Right lobe of liver (tissue), 6 donors: ENCODE measurements around the gene UBR7. TPM values are rescaled to one million over a fixed set of nuclear protein-coding genes. Genes with fewer than 3 reads are reported as not detected.
A peak's percentile ranks its signal among the peaks of the same experiment; 100 is the strongest.

Experiments used
- ATAC-seq, 4 donors: fragments of 200-7000 bp; cut with Tn5 transposase; one replicate each; pipeline ENCODE4 v1.9.1; 2020; ENCODE audit warnings: mild to moderate bottlenecking in 4 of 4, moderate library complexity in 4 of 4
- DNase-seq, 3 donors: peaks; one replicate each; pipeline ENCODE4 v3.0.0-alpha.2; 2020
- H3K27ac ChIP-seq, 3 donors: fragments of 200-600 bp; one replicate each; pipeline ENCODE4 v1.8.0; 2022
- H3K27me3 ChIP-seq, 2 donors: fragments of 200-600 bp; one replicate each; pipeline ENCODE4 v1.8.0; 2022
- H3K36me3 ChIP-seq, 4 donors: fragments of 200-600 bp; sonication (generic) in 1 of 4; one replicate each; pipeline versions ENCODE4 v1.5.1 to v1.8.0; 2017 to 2022; ENCODE audit warnings: control low read depth in 1 of 4
- H3K4me1 ChIP-seq, 4 donors: fragments of 200-600 bp; sonication (generic) in 1 of 4; one replicate each; pipeline versions ENCODE4 v1.5.1 to v1.8.0; 2017 to 2022; ENCODE audit warnings: control low read depth in 1 of 4
- H3K4me3 ChIP-seq, 3 donors: fragments of 200-600 bp; one replicate each; pipeline ENCODE4 v1.8.0; 2022
- H3K9me3 ChIP-seq, 4 donors: fragments of 200-600 bp; sonication (generic) in 1 of 4; one replicate each; pipeline versions ENCODE4 v1.5.1 to v1.8.0; 2017 to 2022; ENCODE audit warnings: control low read depth in 1 of 4
- POLR2A ChIP-seq: fragments of 450-650 bp; IDR thresholded peaks from one replicate; pipeline ENCODE4 v1.6.1; 2017; ENCODE audit warnings: antibody characterized with exemption, mild to moderate bottlenecking
- WGBS: methylation state at CpG from one replicate; pipeline ENCODE4 v1.1.6; 2018; ENCODE audit warnings: low coverage, low lambda C conversion rate; ENCODE audit not compliant: insufficient coverage; ENCODE audit errors: missing lambda C conversion rate; 5-methylcytosine and 5-hydroxymethylcytosine counted together
- intact Hi-C, 2 donors: fragments of 100-400 bp; cut with DNase I; formaldehyde crosslinking; loops; one replicate each; pipeline versions ENCODE4 v1.11.2 to v1.14.1; 2022
- total RNA-seq, 6 experiments: library from RNA; depleted of rRNA in 2 of 6; stranded (reverse); fragments of >200 nt in 2 of 6; fragmentation: NEBNext Ultra II Directional in 3 of 6; extraction: Animal tissue kit (Norgen Biotek cat#: 25700) in 3 of 6; gene quantifications; one replicate each; pipeline versions ENCODE4 v1.1.0 to v1.2.4, GENCODE V29; 2016 to 2023
- TF ChIP-seq, protein P1 (sequence below), 4 donors: fragments of 200-600 bp in 3 of 4; fragments of 450-650 bp in 1 of 4; IDR thresholded peaks; one replicate each; pipeline versions ENCODE4 v1.5.1 to v1.8.0; 2016 to 2022; ENCODE audit warnings: antibody characterized with exemption in 4 of 4, mild to moderate bottlenecking in 2 of 4
- donor health status: DM: no; HTN: yes; CAD: no.
- donor health status: DM: no; HTN: no; CAD: no.
- donor health status: DM: no; HTN: no; CAD: no.
- donor health status: DM: no; HTN: yes; CAD: no.
- donor health status: DM: no; HTN: yes; CAD: no.

Gene UBR7
- total RNA-seq, 6 experiments from 2014 or later, result 7.1 to 16.6 (median 8.4) TPM

DNA sequence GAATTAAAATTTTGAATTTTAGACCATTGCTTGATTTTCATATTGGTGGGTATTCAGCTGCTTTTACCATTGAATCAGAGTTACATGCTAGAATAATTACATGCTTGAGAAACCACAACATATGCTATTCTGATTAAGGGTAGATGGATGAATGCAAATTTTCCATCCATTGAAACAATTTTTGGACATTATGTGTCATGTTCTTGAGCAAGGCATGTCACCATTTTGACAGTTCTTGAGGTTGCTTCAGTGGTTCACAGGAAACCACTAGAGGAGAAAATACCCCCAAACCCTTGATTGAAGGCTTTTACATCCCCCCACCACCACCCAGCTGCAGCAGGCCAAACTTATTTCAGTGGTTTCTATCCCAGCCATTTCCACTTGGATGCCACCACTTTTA lies 13.5 kb downstream of the UBR7 start:
- H3K27me3 ChIP-seq, result no peaks in the 10 kb centered on the region
- DNase-seq (no peak), ATAC-seq (no peak)
- no peak overlapping the region for H3K4me3 ChIP-seq
- TF ChIP-seq POLR2A, result no peak
- TF ChIP-seq, protein P1, sequence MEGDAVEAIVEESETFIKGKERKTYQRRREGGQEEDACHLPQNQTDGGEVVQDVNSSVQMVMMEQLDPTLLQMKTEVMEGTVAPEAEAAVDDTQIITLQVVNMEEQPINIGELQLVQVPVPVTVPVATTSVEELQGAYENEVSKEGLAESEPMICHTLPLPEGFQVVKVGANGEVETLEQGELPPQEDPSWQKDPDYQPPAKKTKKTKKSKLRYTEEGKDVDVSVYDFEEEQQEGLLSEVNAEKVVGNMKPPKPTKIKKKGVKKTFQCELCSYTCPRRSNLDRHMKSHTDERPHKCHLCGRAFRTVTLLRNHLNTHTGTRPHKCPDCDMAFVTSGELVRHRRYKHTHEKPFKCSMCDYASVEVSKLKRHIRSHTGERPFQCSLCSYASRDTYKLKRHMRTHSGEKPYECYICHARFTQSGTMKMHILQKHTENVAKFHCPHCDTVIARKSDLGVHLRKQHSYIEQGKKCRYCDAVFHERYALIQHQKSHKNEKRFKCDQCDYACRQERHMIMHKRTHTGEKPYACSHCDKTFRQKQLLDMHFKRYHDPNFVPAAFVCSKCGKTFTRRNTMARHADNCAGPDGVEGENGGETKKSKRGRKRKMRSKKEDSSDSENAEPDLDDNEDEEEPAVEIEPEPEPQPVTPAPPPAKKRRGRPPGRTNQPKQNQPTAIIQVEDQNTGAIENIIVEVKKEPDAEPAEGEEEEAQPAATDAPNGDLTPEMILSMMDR (IDR thresholded peaks at IDR 0.05), result no peak
- intact Hi-C loops, result no loop called here
- no peaks in the 10 kb centered on the region for H3K4me1 ChIP-seq
- H3K9me3 ChIP-seq, result no peaks in the 10 kb centered on the region
- peaks cover 0 to 45% (median 18%) of the 10 kb centered on the region in 4 donors for H3K36me3 ChIP-seq
- no peak overlapping the region for H3K27ac ChIP-seq

DNA sequence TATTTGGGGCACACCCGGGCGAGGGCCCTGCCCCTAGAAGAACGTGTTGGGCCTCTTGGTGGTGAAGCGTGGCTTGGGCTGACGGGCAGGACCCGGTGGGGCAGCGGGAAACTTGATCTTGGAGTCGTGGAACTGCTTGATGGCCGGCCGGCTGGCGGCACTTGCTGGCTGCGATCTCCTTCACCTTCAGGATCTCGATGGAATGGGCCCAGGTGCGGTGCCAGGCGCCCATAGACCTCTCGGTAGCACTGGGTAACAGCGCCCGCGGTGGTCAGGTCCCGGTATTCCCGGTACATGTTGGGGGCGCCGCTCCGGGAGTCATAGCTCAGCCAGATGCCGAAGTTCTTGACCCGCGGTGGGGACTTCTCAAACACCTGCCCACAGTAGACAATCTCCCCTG lies 16.5 kb downstream of the UBR7 start:
- no peak overlapping the region for H3K4me3 ChIP-seq
- H3K4me1 ChIP-seq, result no peaks in the 10 kb centered on the region
- H3K36me3 ChIP-seq, result peaks cover 0 to 48% (median 18%) of the 10 kb centered on the region in 4 donors
- H3K27me3 ChIP-seq, result no peaks in the 10 kb centered on the region
- no peak for DNase-seq
- no peak for ATAC-seq
- no peak overlapping the region for H3K27ac ChIP-seq
- no peak for TF ChIP-seq POLR2A
- TF ChIP-seq, protein P1 (IDR thresholded peaks at IDR 0.05), result no peak
- no peaks in the 10 kb centered on the region for H3K9me3 ChIP-seq
- WGBS, result 95% methylated on average over 13 of the region's 27 CpGs
- intact Hi-C loops, result no loop called here

DNA sequence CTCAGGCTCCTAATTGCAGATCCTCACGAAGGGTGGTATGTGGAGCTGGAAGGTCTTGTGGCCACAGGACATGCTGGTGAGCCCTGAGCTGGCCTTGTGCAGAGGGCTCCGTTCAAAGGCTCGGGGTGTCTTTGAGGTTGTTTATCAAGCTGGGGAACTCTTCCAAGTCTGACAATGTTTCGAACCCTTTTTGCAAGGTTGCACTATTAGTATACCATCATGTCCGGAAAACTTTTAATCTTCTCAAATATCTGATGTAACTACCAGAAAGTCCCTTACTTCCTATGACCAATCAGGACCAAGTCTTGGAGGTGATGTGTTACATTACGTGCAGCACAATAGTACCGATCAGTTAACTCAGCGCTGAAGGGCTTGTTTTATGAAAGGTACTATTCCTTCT lies 21.5 kb downstream of the UBR7 start:
- TF ChIP-seq POLR2A, result no peak
- TF ChIP-seq, protein P1 (IDR thresholded peaks at IDR 0.05), result no peak
- Histone ChIP-seq H3K4me1 (no peaks in the 10 kb centered on the region), H3K4me3 (no peak overlapping the region), H3K27me3 (no peaks in the 10 kb centered on the region), H3K36me3 (peaks cover 0 to 26% (median 9%) of the 10 kb centered on the region in 4 donors), H3K9me3 (no peaks in the 10 kb centered on the region), H3K27ac (no peak overlapping the region)
- ATAC-seq (no peak), DNase-seq (no peak)
- 86% methylated on average over 8 of the region's 8 CpGs for WGBS
- intact Hi-C loops, result no loop called here

DNA sequence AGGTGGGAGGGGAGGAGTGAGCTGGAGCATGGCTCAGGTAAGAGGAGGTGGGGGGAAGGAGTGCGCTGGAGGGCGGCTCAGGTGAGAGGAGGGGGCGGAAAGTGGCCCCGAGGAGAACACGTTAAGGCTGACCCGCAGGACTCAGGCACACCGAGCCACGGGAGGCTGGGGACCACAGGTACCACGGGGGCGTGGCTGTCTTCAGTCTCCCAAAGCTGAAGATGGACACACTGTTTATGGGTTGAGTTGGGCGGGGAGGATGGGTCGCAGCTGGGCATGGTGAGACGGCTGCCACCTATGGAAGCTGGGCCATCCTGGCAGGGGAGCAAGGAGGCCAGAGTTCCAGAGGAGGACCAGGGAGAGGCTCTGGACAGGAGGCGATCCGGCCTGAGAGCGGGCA lies 23.5 kb downstream of the UBR7 start:
- DNase-seq, result no peak
- Histone ChIP-seq H3K4me1 (no peaks in the 10 kb centered on the region), H3K9me3 (no peaks in the 10 kb centered on the region), H3K27me3 (no peaks in the 10 kb centered on the region), H3K27ac (no peak overlapping the region), H3K4me3 (no peak overlapping the region), H3K36me3 (peaks cover 0 to 20% (median 9%) of the 10 kb centered on the region in 4 donors)
- WGBS, result 89% methylated on average over 11 of the region's 16 CpGs
- ATAC-seq, result peak in 2 of 4 donors; percentile 9
- no peak for TF ChIP-seq POLR2A
- TF ChIP-seq, protein P1 (IDR thresholded peaks at IDR 0.05), result no peak
- intact Hi-C loops, result loop anchor here in 1 of 2 donors (10.0 kb wide), 1 partner anchor 314 kb away; no protein-coding TSS in a partner anchor
